Trophoblast cell (in vitro differentiated cells and primary cell): ENCODE data around the gene SCYGR7.
"Not testable (repeated sequence)": the region's sequence is repeated elsewhere in the genome, so short reads cannot be mapped to it uniquely, and the experiment has no call there.

Experiments used
- DNase-seq, 2 donors: peaks; one replicate each; pipeline ENCODE4 v3.0.0-alpha.2; 2016
- H2AFZ ChIP-seq: 2 replicates; pipeline ENCODE4 v1.6.1; 2013; ENCODE audit warnings: low read length, moderate library complexity, mild to moderate bottlenecking; ENCODE audit not compliant: insufficient read depth, poor library complexity
- H2AK5ac ChIP-seq: 2 replicates; pipeline ENCODE4 v1.6.1; 2013; ENCODE audit warnings: mild to moderate bottlenecking, low read length
- H2BK120ac ChIP-seq: 2 replicates; pipeline ENCODE4 v1.6.1; 2013; ENCODE audit warnings: low read length, mild to moderate bottlenecking, moderate library complexity; ENCODE audit not compliant: insufficient read depth, poor library complexity
- H2BK12ac ChIP-seq: 2 replicates; pipeline ENCODE4 v1.6.1; 2013; ENCODE audit warnings: mild to moderate bottlenecking, low read length, moderate library complexity
- H2BK5ac ChIP-seq: 2 replicates; pipeline ENCODE4 v1.6.1; 2013; ENCODE audit warnings: low read length, low read depth, moderate library complexity, mild to moderate bottlenecking; ENCODE audit not compliant: poor library complexity
- H3K14ac ChIP-seq: 2 replicates; pipeline ENCODE4 v1.6.1; 2013; ENCODE audit warnings: mild to moderate bottlenecking, low read length
- H3K18ac ChIP-seq: 2 replicates; pipeline ENCODE4 v1.6.1; 2013; ENCODE audit warnings: mild to moderate bottlenecking, low read length
- H3K23ac ChIP-seq: 2 replicates; pipeline ENCODE4 v1.6.1; 2013; ENCODE audit warnings: low read length
- H3K27ac ChIP-seq: 2 replicates; pipeline ENCODE4 v1.5.1; 2013; ENCODE audit warnings: low read depth, mild to moderate bottlenecking, inconsistent platforms, low read length, moderate library complexity
- H3K27me3 ChIP-seq: 2 replicates; pipeline ENCODE4 v1.6.1; 2013; ENCODE audit warnings: inconsistent platforms, mild to moderate bottlenecking, low read length, moderate library complexity; ENCODE audit not compliant: insufficient read depth
- H3K36me3 ChIP-seq, 2 experiments: 1 replicate in 1 of 2; 2 replicates in 1 of 2; pipeline ENCODE4 v1.6.1; 2013; ENCODE audit warnings: low read length in 2 of 2, mild to moderate bottlenecking in 2 of 2, moderate library complexity in 1 of 2; ENCODE audit not compliant: insufficient read depth in 2 of 2, control insufficient read depth in 1 of 2
- H3K4ac ChIP-seq: 2 replicates; pipeline ENCODE4 v1.6.1; 2013; ENCODE audit warnings: low read depth, mild to moderate bottlenecking, low read length, moderate library complexity
- H3K4me1 ChIP-seq, 2 experiments: 1 replicate in 1 of 2; 2 replicates in 1 of 2; pipeline ENCODE4 v1.6.1; 2013; ENCODE audit warnings: low read length in 2 of 2, mild to moderate bottlenecking in 2 of 2, moderate library complexity in 1 of 2; ENCODE audit not compliant: insufficient read depth in 2 of 2, control insufficient read depth in 1 of 2
- H3K4me2 ChIP-seq: 2 replicates; pipeline ENCODE4 v1.6.1; 2013; ENCODE audit warnings: inconsistent platforms, mild to moderate bottlenecking, low read length, moderate library complexity
- H3K4me3 ChIP-seq: 2 replicates; pipeline ENCODE4 v1.5.1; 2013; ENCODE audit warnings: mild to moderate bottlenecking, low read depth, low read length, inconsistent platforms
- H3K79me1 ChIP-seq: one replicate; pipeline ENCODE4 v1.6.1; 2013; ENCODE audit warnings: low read length
- H3K79me2 ChIP-seq: 2 replicates; pipeline ENCODE4 v1.6.1; 2013; ENCODE audit warnings: low read length, mild to moderate bottlenecking; ENCODE audit not compliant: control insufficient read depth, insufficient read depth, poor library complexity
- H3K9ac ChIP-seq: 2 replicates; pipeline ENCODE4 v1.6.1; 2013; ENCODE audit warnings: mild to moderate bottlenecking, low read length
- H3K9me3 ChIP-seq: 2 replicates; pipeline ENCODE4 v1.6.1; 2013; ENCODE audit warnings: low read depth, mild to moderate bottlenecking, control low read depth, inconsistent platforms, low read length; ENCODE audit not compliant: insufficient read depth
- H4K12ac ChIP-seq: 2 replicates; pipeline ENCODE4 v1.6.1; 2013; ENCODE audit warnings: low read depth, mild to moderate bottlenecking, low read length, moderate library complexity
- H4K8ac ChIP-seq: 2 replicates; pipeline ENCODE4 v1.6.1; 2013; ENCODE audit warnings: low read depth, mild to moderate bottlenecking, low read length, moderate library complexity
- H4K91ac ChIP-seq: one replicate; pipeline ENCODE4 v1.6.1; 2013; ENCODE audit warnings: low read depth, mild to moderate bottlenecking, low read length, moderate library complexity
- WGBS: extraction: QIAGEN DNeasy Blood & Tissue Kit; methylation state at CpG from one replicate; pipeline ENCODE4 v1.1.7; 2013; ENCODE audit warnings: missing lambda C conversion rate; ENCODE audit not compliant: insufficient read length, insufficient coverage; ENCODE audit errors: extremely low coverage; 5-methylcytosine and 5-hydroxymethylcytosine counted together

Gene SCYGR7

DNA sequence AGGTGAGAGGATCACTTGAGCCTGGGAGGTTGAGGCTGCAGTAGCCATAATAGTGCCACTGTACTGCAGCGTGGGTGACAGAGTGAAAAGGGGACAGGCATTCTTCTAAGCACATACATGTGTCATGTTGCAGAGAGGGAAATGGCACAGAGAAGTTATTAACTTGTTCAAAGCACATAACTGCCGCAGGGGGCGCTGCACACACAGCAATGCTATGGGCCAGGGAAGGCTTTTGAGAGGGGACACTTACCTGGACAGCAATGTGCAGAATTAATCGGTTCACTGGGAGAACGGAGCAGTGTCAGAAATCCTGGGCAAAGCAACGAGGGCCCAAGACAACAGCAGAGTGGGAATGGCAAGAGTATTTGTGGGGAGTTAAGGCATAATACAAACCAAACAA lies 19.9 kb downstream of the SCYGR7 start:
- WGBS: no CpG with 5 or more reads among the region's 6 CpGs

GRCh38 chr2:227756261-227756660 lies 28.1 kb downstream of the SCYGR7 start:
- WGBS: no CpG with 5 or more reads among the region's 4 CpGs

More for the DNA sequence above, 19.9 kb downstream of the SCYGR7 start:
- Histone ChIP-seq H3K9me3 (no peaks in the 10 kb centered on the region), H3K4me1 (peaks cover 13 to 15% of the 10 kb centered on the region in 2 experiments), H3K27ac (no peak overlapping the region), H3K18ac (no peak overlapping the region), H3K23ac (no peak overlapping the region), H2AFZ (no peak overlapping the region), H4K91ac (no peak overlapping the region), H3K4ac (no peak overlapping the region), H2BK120ac (no peak overlapping the region), H4K8ac (no peak overlapping the region), H4K12ac (no peak overlapping the region), H2AK5ac (no peak overlapping the region), H3K9ac (no peak overlapping the region), H3K79me1 (peaks cover 17% of the 10 kb centered on the region), H2BK12ac (no peak overlapping the region), H3K4me3 (no peak overlapping the region), H3K36me3 (no peaks in the 10 kb centered on the region), H3K14ac (no peak overlapping the region), H3K27me3 (no peaks in the 10 kb centered on the region), H3K79me2 (no peaks in the 10 kb centered on the region), H3K4me2 (no peak overlapping the region), H2BK5ac (no peak overlapping the region)
- DNase-seq: peak; percentile 38 to 60

GRCh38 chr2:227759411-227760118 lies 31.4 kb downstream of the SCYGR7 start:
- Histone ChIP-seq H3K4me3 (no peak overlapping the region), H3K4ac (peak overlapping the region; percentile 48), H2AFZ (peak overlapping the region; percentile 54), H3K27me3 (no peaks in the 10 kb centered on the region), H2AK5ac (no peak overlapping the region), H2BK12ac (peak overlapping the region; percentile 92), H3K79me2 (no peaks in the 10 kb centered on the region), H3K79me1 (peaks cover 9% of the 10 kb centered on the region), H3K27ac (peak overlapping the region; percentile 74), H4K12ac (peak overlapping the region; percentile 55), H3K14ac (peak overlapping the region; percentile 29), H4K91ac (peak overlapping the region; percentile 79), H3K18ac (peak overlapping the region; percentile 11), H3K23ac (no peak overlapping the region), H3K4me2 (peak overlapping the region; percentile 36), H3K9ac (no peak overlapping the region), H3K9me3 (no peaks in the 10 kb centered on the region), H2BK5ac (peak overlapping the region; percentile 80), H2BK120ac (peak overlapping the region; percentile 82), H3K4me1 (peaks cover 9 to 11% of the 10 kb centered on the region in 2 experiments), H4K8ac (peak overlapping the region; percentile 66), H3K36me3 (no peaks in the 10 kb centered on the region)
- WGBS: 100% methylated on average over 1 of the region's 13 CpGs
- peak; percentile 55 to 63 for DNase-seq

More at GRCh38 chr2:227756261-227756660, 28.1 kb downstream of the SCYGR7 start:
- not testable (repeated sequence) for H3K79me2 ChIP-seq, H3K27ac ChIP-seq, H3K4me1 ChIP-seq, H3K4me2 ChIP-seq, H3K23ac ChIP-seq, DNase-seq, H2BK120ac ChIP-seq, H4K12ac ChIP-seq, H3K4me3 ChIP-seq, H2AFZ ChIP-seq, H4K8ac ChIP-seq, H3K18ac ChIP-seq, H2BK12ac ChIP-seq, H2AK5ac ChIP-seq, H2BK5ac ChIP-seq, H3K27me3 ChIP-seq, H3K14ac ChIP-seq, H3K36me3 ChIP-seq, H3K9ac ChIP-seq, H4K91ac ChIP-seq, H3K79me1 ChIP-seq, H3K4ac ChIP-seq, H3K9me3 ChIP-seq

DNA sequence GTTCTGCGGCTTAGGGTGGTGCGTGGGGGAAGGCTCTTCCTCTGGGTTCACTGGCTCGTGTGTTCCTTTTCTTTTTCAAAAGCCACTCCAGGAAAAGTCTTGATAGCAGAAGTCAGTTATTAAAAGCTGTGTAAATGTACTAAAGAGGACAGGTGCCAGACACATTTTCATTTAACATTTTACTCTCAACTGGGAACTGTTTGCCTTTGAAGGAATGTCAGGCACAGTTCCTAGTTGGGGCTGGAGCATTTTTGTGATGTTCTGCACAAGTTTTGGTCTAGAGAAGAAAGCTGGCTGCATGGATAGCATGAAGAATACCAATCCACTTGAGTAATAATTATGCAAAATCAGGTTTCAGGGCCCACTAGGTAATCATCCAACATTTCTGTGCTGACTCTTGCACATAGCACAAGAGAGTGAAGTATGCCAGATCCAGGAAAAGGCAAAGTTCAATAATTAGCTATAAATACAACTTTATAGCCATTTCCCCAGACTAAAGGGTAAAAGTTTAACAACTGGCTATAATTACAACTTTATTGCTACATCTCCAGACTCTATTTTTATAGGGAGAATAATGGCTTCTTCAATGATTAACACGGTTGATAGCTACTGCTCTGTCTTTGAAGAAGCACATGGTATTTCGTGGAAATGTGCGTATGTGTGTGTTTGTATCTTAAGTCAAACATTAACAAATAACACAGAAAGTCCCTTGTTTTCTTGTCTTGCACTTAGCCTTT lies 33.8 kb downstream of the SCYGR7 start:
- Histone ChIP-seq H4K12ac (no peak overlapping the region), H3K9ac (no peak overlapping the region), H4K91ac (no peak overlapping the region), H3K4me2 (no peak overlapping the region), H3K23ac (no peak overlapping the region), H3K79me1 (peaks cover 10% of the 10 kb centered on the region), H4K8ac (no peak overlapping the region), H3K9me3 (no peaks in the 10 kb centered on the region), H3K4me3 (no peak overlapping the region), H3K4ac (no peak overlapping the region), H3K27me3 (no peaks in the 10 kb centered on the region), H2AFZ (no peak overlapping the region), H3K18ac (no peak overlapping the region), H3K14ac (no peak overlapping the region), H3K79me2 (no peaks in the 10 kb centered on the region), H3K27ac (no peak overlapping the region), H3K4me1 (peaks cover 9 to 11% of the 10 kb centered on the region in 2 experiments), H2BK12ac (no peak overlapping the region), H2BK5ac (no peak overlapping the region), H3K36me3 (no peaks in the 10 kb centered on the region), H2BK120ac (no peak overlapping the region), H2AK5ac (no peak overlapping the region)
- no CpG with 5 or more reads among the region's 6 CpGs for WGBS
- DNase-seq: no peak
